ENCODE measurements around the gene ADPRM. TPM values are rescaled to one million over a fixed set of nuclear protein-coding genes. Genes with fewer than 3 reads are reported as not detected.

The ADPRM gene
- total and polyA plus RNA-seq, 2 donors (not counting 3 experiments of a cell fraction or from before 2014, with no cell fraction given): 7.4 to 7.6 TPM

- BruUV-seq (replicated peaks): no TSS peak
- Histone ChIP-seq H3K27ac (ENCODE audit: insufficient read depth, low read depth, low read length) (no peak overlapping the region), H4K20me1 (replicated peaks; ENCODE audit: control insufficient read depth, extremely low read depth, insufficient read depth, low read length) (no peaks in the 10 kb centered on the region), H3K36me3 (ENCODE audit: control insufficient read depth in 2 of 2, extremely low read depth in 1 of 2, insufficient read depth in 2 of 2, low read length in 2 of 2) (no peaks in the 10 kb centered on the region), H3K9me3 (replicated peaks; ENCODE audit: control insufficient read depth, insufficient read depth, low read length) (no peaks in the 10 kb centered on the region), H3K4me1 (ENCODE audit: control insufficient read depth, extremely low read depth, insufficient read depth, low read length) (no peaks in the 10 kb centered on the region), H3K9ac (replicated peaks; ENCODE audit: extremely low read depth, insufficient read depth, low read length) (no peak overlapping the region), H3K79me2 (ENCODE audit: control insufficient read depth, insufficient read depth, low read length) (no peaks in the 10 kb centered on the region), H3K4me2 (ENCODE audit: insufficient read depth, low read length) (no peak overlapping the region), H3K9me1 (replicated peaks; ENCODE audit: control insufficient read depth, extremely low read depth, insufficient read depth, low read length) (no peaks in the 10 kb centered on the region), H2AFZ (ENCODE audit: low read depth, low read length) (no peak overlapping the region), H3K27me3 (ENCODE audit: control insufficient read depth in 2 of 2, insufficient read depth in 2 of 2, low read length in 2 of 2) (no peaks in the 10 kb centered on the region), H3K4me3 (replicated peaks in 1 of 3; ENCODE audit: insufficient read depth in 1 of 3, low read depth in 1 of 3, low read length in 3 of 3) (no peak overlapping the region)
- POLR2A ChIA-PET: no interaction called here
- FAIRE-seq (no peak), DNase-seq (ENCODE audit: low read depth, low spot score) (no peak)
- TF ChIP-seq JUN (IDR thresholded peaks at IDR 0.05; ENCODE audit: borderline replicate concordance, insufficient read depth, insufficient read length, low read depth) (no peak), GATA2 (IDR thresholded peaks at IDR 0.05; ENCODE audit: insufficient read depth, insufficient read length, low read depth, low read length) (no peak), EZH2 (IDR thresholded peaks at IDR 0.05; ENCODE audit: borderline replicate concordance, low read depth, low read length, severe bottlenecking) (no peak), CTCF (IDR thresholded peaks at IDR 0.05; ENCODE audit: extremely low read depth in 1 of 2, insufficient read depth in 1 of 2, low read depth in 1 of 2, low read length in 2 of 2) (no peak), FOS (IDR thresholded peaks at IDR 0.05; ENCODE audit: borderline replicate concordance, insufficient read depth, low read length) (no peak), MAX (IDR thresholded peaks at IDR 0.05; ENCODE audit: insufficient read depth, insufficient read length) (no peak), MYC (IDR thresholded peaks at IDR 0.05; ENCODE audit: low read depth, low read length) (no peak), POLR2AphosphoS5 (IDR thresholded peaks at IDR 0.05; ENCODE audit: insufficient read depth, low read depth, low read length) (no peak), POLR2A (IDR thresholded peaks at IDR 0.05; ENCODE audit: low read depth, low read length) (no peak)
- intact Hi-C loops (cut with micrococcal nuclease) (no loop called here), dilution Hi-C loops (cut with MboI; ENCODE audit: extremely low pct_ligation_motif_present, low sequenced_read_pairs) (no loop called here)
- CTCF ChIA-PET: interaction anchor here (0.6 to 1.4 kb wide), 2 partner anchors 11 to 1311 kb away, joined by 3 to 6 read pairs; no protein-coding TSS in a partner anchor
These were observed 39.5 kb upstream of the ADPRM start for GRCh38 chr17:10657879-10658278.

Measured in endothelial cell of umbilical vein (primary cell).